ENCODE results near the gene BTN2A1.

BTN2A1 gene

GRCh38 chr6:26431258-26432172 lies 26.2 kb upstream of the BTN2A1 start:
- TF ChIP-seq TCF12 (IDR thresholded peaks at IDR 0.05; ENCODE audit: low read depth) (no peak), NFIC (IDR thresholded peaks at IDR 0.05) (no peak), YY1 (IDR thresholded peaks at IDR 0.05; ENCODE audit: low read depth) (no peak), TAF1 (IDR thresholded peaks at IDR 0.05; ENCODE audit: low read depth) (no peak), TEAD4 (IDR thresholded peaks at IDR 0.05) (no peak), CEBPB (IDR thresholded peaks at IDR 0.05) (no peak), MAX (IDR thresholded peaks at IDR 0.05) (no peak), EGR1 (IDR thresholded peaks at IDR 0.05) (no peak)

- TF ChIP-seq CEBPB (IDR thresholded peaks at IDR 0.05) (no peak), TEAD4 (IDR thresholded peaks at IDR 0.05) (no peak), RAD21 (IDR thresholded peaks at IDR 0.05; ENCODE audit: low read depth) (no peak), ZBTB7A (IDR thresholded peaks at IDR 0.05; ENCODE audit: low read depth) (no peak), TAF1 (IDR thresholded peaks at IDR 0.05; ENCODE audit: low read depth) (no peak), EGR1 (IDR thresholded peaks at IDR 0.05) (no peak), FOXM1 (IDR thresholded peaks at IDR 0.05; ENCODE audit: borderline replicate concordance, low read depth) (no peak), TCF12 (IDR thresholded peaks at IDR 0.05; ENCODE audit: low read depth) (no peak), REST (IDR thresholded peaks at IDR 0.05; ENCODE audit: low read depth) (no peak), CREB1 (IDR thresholded peaks at IDR 0.05; ENCODE audit: low read depth) (no peak), YY1 (IDR thresholded peaks at IDR 0.05; ENCODE audit: low read depth) (no peak), NFIC (IDR thresholded peaks at IDR 0.05) (no peak), USF1 (IDR thresholded peaks at IDR 0.05) (no peak), MAX (IDR thresholded peaks at IDR 0.05) (no peak), EP300 (IDR thresholded peaks at IDR 0.05; ENCODE audit: borderline replicate concordance) (no peak)
These were observed 25.0 kb upstream of the BTN2A1 start for GRCh38 chr6:26432627-26433201.

GRCh38 chr6:26436018-26436417 lies 21.7 kb upstream of the BTN2A1 start:
- TF ChIP-seq TAF1 (IDR thresholded peaks at IDR 0.05; ENCODE audit: low read depth) (no peak), EP300 (IDR thresholded peaks at IDR 0.05; ENCODE audit: borderline replicate concordance) (no peak), ZBTB7A (IDR thresholded peaks at IDR 0.05; ENCODE audit: low read depth) (no peak), USF1 (IDR thresholded peaks at IDR 0.05) (no peak), TCF12 (IDR thresholded peaks at IDR 0.05; ENCODE audit: low read depth) (no peak), TEAD4 (IDR thresholded peaks at IDR 0.05) (no peak), NFIC (IDR thresholded peaks at IDR 0.05) (no peak), REST (IDR thresholded peaks at IDR 0.05; ENCODE audit: low read depth) (no peak), EGR1 (IDR thresholded peaks at IDR 0.05) (no peak), FOXM1 (IDR thresholded peaks at IDR 0.05; ENCODE audit: borderline replicate concordance, low read depth) (no peak), YY1 (IDR thresholded peaks at IDR 0.05; ENCODE audit: low read depth) (no peak), CEBPB (IDR thresholded peaks at IDR 0.05) (no peak), MAX (IDR thresholded peaks at IDR 0.05) (no peak), RAD21 (IDR thresholded peaks at IDR 0.05; ENCODE audit: low read depth) (no peak), CREB1 (IDR thresholded peaks at IDR 0.05; ENCODE audit: low read depth) (no peak)

- TF ChIP-seq USF1 (IDR thresholded peaks at IDR 0.05): no peak
- TF ChIP-seq CREB1 (IDR thresholded peaks at IDR 0.05; ENCODE audit: low read depth): no peak
- no peak for TF ChIP-seq TAF1 (IDR thresholded peaks at IDR 0.05; ENCODE audit: low read depth)
- no peak for TF ChIP-seq TCF12 (IDR thresholded peaks at IDR 0.05; ENCODE audit: low read depth)
- no peak for TF ChIP-seq TEAD4 (IDR thresholded peaks at IDR 0.05)
- TF ChIP-seq EGR1 (IDR thresholded peaks at IDR 0.05): no peak
- TF ChIP-seq CEBPB (IDR thresholded peaks at IDR 0.05): no peak
- TF ChIP-seq REST (IDR thresholded peaks at IDR 0.05; ENCODE audit: low read depth): no peak
- TF ChIP-seq YY1 (IDR thresholded peaks at IDR 0.05; ENCODE audit: low read depth): no peak
- no peak for TF ChIP-seq RAD21 (IDR thresholded peaks at IDR 0.05; ENCODE audit: low read depth)
- no peak for TF ChIP-seq MAX (IDR thresholded peaks at IDR 0.05)
- no peak for TF ChIP-seq FOXM1 (IDR thresholded peaks at IDR 0.05; ENCODE audit: borderline replicate concordance, low read depth)
- TF ChIP-seq NFIC (IDR thresholded peaks at IDR 0.05): no peak
- TF ChIP-seq EP300 (IDR thresholded peaks at IDR 0.05; ENCODE audit: borderline replicate concordance): no peak
- no peak for TF ChIP-seq ZBTB7A (IDR thresholded peaks at IDR 0.05; ENCODE audit: low read depth)
These were observed 20.2 kb upstream of the BTN2A1 start for GRCh38 chr6:26437550-26437949.
